Gastroesophageal sphincter (tissue), 3 donors: ENCODE measurements around the gene CSPG5.

ENCODE experiments used
- EP300 ChIP-seq: sonication (generic); formaldehyde crosslinking; IDR thresholded peaks from one replicate; pipeline ENCODE4 v1.6.1; 2017; ENCODE audit warnings: antibody characterized with exemption, mild to moderate bottlenecking
- TF ChIP-seq, protein P1 (sequence below), 4 experiments: fragments of 200-600 bp in 2 of 4; fragments of 450-650 bp in 2 of 4; sonication (generic) in 1 of 4; IDR thresholded peaks; one replicate each; pipeline ENCODE4 v1.5.1; 2017 to 2019; ENCODE audit warnings: antibody characterized with exemption in 4 of 4, mild to moderate bottlenecking in 2 of 4, moderate library complexity in 2 of 4

DNA sequence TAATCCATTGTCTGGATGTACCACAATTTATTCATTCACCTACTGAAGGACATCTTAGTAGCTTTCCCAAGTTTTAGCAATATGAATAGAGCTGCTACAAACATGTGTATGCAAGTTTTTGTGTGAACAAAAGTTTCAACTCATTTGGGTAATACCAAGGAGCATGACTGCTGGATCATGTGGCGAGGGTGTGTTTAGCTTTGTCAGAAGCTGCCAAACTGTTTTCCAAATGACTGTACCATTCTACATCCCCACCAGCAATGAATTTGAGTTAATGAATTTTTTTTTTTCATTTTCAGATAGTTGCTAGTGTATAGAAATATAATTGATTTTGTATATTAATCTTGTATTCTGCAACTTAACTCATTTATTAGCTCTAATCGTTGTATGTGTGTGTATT is 45.2 kb downstream of the CSPG5 start:
- no peak for TF ChIP-seq EP300
- TF ChIP-seq, protein P1, sequence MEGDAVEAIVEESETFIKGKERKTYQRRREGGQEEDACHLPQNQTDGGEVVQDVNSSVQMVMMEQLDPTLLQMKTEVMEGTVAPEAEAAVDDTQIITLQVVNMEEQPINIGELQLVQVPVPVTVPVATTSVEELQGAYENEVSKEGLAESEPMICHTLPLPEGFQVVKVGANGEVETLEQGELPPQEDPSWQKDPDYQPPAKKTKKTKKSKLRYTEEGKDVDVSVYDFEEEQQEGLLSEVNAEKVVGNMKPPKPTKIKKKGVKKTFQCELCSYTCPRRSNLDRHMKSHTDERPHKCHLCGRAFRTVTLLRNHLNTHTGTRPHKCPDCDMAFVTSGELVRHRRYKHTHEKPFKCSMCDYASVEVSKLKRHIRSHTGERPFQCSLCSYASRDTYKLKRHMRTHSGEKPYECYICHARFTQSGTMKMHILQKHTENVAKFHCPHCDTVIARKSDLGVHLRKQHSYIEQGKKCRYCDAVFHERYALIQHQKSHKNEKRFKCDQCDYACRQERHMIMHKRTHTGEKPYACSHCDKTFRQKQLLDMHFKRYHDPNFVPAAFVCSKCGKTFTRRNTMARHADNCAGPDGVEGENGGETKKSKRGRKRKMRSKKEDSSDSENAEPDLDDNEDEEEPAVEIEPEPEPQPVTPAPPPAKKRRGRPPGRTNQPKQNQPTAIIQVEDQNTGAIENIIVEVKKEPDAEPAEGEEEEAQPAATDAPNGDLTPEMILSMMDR (IDR thresholded peaks at IDR 0.05): no peak
